GM10847 (cell line): ENCODE data around the gene COL15A1.

ENCODE experiments used
- POLR2A ChIP-seq: IDR thresholded peaks from 2 replicates; pipeline ENCODE4 v1.6.1; 2011; ENCODE audit not compliant: insufficient read length; ENCODE audit errors: extremely low read depth

The COL15A1 gene

DNA sequence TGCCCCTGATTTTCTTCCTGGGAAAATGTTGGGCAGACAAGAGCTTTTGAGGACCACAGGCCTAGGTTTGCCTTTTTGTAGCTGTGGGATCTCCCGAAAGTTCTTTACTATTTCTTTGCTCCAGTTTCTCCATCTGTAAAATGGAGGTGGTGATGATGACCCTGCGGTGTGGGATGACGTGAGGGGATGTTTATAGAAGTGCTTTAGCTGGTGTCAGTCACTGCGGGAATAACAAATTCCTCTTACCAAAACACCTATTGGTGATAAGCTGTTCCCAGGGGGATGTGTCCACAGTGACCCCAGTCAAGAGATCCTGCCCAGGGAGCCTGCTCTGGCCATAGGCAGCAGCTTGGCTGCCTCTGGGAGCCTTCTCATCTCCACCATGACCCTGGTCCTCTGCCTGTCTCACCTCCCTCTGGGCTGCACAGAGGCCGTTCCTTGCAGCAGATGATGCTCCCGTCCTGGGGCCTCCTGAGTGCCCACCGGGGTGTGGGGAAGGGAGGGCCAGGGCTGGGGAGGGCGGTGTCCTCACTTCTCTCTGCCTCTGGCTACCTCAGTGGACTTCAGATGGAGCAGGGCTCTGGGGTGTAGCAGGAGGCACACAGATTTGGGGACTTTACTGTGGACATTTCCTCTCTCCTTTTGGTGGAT lies 77.2 kb downstream of the COL15A1 start:
- TF ChIP-seq POLR2A, result no peak

DNA sequence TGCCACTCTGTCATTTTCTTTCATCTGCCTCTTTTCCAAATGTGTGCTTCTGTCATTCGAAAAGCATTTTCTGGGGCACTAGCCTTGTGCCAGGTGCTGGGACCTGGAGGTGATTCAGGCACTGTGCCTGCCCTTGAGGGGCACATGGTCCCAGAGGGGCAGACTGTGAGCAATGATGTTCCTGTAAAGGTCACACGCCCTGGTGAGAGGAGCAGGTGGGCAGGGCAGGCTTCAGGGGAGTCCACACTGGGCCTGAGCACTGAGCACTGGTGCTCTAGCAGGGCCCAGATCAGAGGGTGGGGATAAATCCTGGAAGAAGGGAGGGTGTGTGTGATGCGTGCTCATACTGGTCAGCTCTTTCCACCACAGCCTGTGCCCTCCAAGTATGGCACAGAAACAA lies 77.8 kb downstream of the COL15A1 start:
- no peak for TF ChIP-seq POLR2A

DNA sequence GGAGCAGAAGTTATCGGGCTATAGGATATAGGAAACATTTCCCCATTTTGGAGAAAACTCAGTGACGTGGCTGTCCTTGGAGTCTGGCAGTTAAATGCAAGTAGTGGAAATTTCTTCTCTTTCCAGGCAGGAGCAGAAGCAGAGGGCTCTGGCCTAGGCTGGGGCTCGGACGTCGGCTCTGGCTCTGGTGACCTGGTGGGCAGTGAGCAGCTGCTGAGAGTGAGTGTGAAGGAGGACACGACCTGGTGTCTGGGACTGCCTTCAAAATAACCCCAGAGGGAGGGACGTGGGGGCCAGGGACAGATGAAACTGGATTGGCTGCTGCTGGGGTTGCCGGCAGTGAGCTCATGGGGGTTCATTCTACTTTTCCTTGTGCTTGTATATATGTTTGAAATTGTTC lies 79.5 kb downstream of the COL15A1 start:
- no peak for TF ChIP-seq POLR2A

DNA sequence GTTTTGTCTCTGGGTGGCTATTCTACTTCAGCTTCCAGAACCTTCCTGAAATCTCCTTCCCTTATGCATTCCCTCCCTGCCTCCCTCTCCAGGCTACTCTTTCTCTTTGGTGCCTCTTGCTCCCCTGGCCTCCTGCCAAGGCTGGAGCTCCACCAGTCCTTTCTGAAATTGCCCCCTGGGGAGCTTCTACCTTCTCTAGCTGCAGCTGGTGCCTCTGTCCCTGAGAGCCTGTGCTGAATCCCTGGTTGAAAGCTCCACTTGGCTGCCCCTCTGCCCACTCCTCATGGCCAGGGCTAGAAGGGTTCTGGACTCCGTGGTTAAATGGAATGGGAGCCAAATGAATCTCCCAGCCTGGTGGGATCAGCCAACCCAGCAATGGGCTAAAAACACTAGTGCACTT lies 80.1 kb downstream of the COL15A1 start:
- TF ChIP-seq POLR2A, result no peak

DNA sequence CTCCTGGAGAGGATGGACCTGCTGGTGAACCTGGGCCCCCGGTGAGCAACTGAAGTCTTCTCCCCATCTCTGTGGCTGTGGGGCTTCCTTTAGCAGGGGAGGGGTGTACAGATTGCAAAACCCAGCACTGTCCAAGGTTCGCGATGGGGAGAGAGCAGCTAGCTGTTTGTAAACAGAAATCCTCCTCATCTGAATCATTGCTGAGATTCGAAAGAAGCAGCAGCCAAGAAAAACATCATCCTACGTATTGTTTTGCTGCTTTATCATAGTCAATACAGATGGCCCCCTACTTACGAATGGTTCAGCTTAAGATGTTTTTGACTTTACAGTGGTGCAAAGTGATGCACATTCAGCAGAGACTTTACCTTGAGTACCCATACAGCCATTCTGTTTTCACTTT lies 81.3 kb downstream of the COL15A1 start:
- TF ChIP-seq POLR2A, result no peak

DNA sequence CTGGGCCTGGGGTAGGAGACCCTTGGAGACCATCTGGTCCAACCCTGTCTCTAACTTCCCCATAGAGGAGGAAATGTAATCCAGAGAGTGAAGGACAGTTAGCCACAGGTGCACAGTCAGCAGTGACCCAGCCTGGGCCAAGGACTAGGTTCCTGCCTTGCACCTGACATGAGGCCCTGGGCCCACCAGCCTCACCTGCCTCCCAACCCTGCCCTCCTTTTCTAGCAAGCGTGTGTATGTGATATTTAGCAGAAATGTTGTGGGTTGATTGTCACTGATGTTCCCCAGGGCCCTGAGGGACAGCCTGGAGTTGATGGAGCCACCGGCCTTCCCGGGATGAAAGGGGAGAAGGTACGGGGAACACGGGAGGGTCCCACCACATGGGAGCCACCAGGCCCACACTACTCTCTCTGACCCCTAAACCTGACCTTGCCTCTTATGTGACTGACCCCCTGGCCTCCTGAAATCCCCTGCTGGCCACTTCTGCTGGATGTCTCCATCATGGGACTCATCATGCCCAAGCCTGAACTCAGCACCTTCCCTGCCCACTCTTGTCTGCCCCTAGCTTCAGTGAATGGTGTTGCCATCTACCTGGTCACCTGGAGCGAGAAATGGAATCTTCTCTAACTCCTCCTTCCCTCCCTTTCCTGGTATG lies 82.0 kb downstream of the COL15A1 start:
- no peak for TF ChIP-seq POLR2A

DNA sequence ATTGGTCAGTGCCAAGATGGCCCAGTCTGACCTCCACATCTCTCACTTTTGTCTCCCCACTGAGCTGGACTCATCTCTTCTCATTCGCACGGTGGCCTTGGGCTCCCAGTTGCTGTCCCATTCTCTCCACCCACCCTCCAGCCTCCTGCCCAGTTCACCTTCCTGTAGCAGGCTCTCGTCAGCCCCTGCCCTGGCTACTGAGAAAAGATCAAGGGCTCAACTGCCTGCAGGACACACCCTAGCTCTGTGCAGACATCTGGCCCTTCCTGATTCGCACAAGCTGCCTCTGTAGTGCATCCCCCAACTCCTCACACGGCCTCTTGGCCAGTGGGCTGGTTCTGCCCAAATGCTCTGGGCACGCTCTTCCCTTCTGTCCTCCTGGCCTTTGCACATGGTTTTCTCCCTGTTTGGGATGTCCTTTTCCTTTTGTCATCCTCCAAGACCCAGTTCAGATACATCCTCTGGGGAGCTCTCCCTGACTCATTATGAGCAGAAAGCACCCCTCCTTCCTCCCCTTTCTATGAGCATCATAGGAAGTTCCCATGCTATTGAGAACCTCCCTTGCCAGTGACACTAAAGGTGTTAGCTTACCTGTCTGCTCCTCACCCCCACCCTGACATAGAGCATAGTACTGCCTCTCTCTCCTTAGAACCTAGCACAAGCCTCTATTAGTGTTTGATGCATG lies 82.7 kb downstream of the COL15A1 start:
- TF ChIP-seq POLR2A, result no peak

DNA sequence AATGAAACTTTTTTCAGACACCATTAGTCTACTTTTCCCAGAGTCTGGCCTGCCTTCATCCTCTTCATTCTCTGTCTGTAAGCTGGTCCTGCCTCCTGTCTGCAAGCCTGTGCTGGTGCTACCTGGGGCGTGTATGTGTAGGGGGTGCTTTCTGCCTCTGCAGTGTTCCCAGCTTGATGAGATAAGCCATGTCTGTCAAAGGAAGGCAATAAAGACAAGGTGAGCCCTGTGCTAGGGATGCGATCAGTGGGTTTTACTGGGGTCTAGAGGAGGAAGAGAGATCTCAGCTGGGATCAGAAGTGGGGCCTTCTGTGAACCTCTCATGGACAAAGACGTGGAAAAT lies 83.2 kb downstream of the COL15A1 start:
- TF ChIP-seq POLR2A, result no peak

DNA sequence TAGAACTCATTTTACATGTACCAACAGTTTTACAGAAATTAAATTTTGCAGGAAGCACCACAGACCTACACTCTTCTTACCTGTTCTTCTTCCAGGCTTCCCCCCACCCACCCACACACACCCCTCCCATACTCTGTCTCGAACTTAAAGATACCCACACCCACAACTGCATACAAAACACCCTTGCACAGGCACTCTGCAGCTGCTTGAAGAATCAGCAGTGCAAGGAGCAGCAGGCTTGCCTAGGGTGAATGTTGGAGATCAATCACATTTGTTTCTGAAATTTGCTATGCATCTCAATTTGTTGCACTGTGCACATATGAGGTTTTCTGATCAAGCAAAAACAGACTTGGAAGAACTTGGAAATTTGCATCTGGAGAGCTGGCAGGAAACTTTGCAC lies 83.7 kb downstream of the COL15A1 start:
- TF ChIP-seq POLR2A, result no peak

DNA sequence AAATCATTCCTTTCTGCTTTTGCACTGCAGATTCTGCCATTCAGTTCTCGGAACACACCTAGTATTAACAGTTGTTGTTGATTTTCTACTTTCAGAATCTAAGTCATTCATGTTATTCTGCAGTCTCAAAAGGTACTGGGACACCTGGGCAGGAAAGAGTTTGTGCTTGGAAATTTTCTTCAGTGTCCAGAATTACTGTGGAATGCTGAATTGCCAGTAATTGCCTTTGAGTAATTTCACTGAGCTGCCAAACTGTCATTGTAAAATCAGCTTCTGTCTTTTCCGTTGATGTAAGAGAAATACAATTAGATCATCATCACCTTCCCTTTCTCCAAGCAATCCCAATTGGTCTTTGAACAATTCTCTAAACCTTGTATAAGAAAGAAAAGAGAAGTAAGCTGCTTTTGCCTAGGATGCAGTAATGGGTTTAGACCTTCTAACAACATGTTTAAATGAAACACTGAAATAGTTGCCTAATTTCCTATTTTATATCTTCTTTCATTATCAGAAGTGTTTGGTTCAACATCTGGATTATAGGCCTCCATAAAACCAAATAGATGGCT lies 85.5 kb downstream of the COL15A1 start:
- TF ChIP-seq POLR2A, result no peak

DNA sequence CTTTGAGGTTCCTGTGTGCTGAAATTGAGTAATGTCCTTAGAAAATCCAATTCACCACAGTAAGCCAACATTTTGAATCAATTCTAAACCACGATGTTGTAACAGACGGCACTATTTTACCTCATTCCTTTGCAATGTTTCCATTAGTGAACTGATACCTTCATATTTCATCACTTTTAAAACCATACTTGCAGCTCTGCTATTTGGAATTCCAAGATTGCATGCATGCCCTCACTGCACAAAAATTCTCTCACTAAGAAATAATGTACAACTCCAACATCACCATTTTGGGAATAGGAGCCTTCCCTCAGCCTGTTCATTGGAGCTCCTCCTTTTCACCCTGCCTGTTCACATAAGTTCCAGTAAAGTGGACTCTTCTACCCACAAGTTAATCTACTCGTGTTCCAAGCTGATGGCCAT lies 86.4 kb downstream of the COL15A1 start:
- TF ChIP-seq POLR2A, result no peak

DNA sequence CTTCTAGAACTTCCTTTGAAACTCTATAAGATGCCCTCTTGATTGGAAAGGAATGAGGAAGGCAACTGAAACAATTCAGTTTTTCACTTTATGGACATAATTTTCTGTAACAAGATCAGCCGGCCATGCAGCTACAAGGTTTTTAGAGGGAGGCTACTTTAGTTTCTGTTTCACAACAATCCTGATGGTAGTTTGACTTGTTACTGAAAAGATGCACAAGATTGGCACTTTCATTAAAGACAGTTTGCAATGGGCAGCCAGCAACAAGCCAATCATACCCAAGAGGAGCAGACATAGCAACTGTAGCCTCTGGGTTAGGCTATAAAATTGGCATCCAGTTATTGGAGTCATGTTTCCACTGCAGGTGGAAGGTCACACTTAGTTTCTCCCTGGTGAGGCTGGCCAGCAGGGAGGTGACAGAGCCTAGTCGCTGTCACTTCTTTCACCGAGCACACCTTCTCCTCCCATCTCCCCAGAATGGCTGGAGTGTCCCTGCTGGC lies 87.0 kb downstream of the COL15A1 start:
- no peak for TF ChIP-seq POLR2A

DNA sequence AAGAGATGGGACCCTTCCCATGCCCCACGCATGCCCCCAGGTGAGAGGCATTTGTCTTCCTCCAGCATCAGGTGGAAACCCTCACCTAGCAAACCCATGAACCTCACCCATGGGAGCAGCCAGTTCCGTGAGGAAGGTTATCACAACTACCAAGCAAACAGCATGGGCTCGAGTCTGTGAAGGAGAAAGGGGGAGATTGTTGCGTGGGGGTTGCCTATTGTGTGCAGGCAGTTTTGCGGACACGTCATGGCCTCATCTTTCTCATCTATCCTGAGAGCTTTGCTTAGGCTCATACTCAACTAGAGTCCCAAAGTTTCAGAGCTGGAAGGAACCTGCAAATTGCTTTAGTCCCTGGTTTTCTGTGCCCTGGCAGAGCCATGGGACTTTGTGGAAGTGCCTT lies 87.6 kb downstream of the COL15A1 start:
- TF ChIP-seq POLR2A, result no peak

DNA sequence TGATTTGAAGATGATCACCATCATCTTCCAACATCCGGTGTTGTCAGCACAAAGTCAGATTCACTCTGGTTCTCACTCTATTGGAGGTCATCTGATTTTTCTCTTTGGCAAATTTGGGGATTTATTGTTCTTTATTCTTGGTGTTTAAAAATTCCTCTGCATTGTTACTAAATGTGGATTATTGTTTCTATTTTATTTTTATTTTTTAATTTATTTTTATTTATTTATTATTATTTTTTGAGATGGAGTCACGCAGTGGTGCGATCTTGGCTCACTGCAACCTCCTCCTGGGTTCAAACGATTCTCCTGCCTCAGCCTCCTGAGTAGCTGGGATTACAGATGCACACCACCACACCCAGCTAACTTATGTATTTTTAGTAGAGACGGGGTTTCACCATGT lies 88.3 kb downstream of the COL15A1 start:
- no peak for TF ChIP-seq POLR2A

DNA sequence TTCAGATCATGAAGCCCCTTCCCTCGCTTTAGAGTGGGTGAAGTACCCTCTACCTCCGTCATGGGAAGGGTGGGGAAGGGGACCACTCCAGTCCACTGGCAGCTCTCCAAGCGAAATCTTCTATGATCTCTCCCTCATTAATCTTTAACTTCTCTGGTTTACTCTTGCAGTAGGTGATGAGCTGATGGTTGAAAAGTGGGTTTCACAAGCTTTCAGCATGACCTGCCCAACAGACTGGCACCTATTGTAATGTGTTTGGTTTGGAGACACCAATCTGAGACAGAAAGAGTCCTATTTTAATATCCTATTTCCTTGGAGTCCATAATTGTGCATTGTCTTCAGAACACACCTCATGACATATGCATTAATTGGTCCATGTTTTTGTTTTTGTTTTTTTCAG lies 90.4 kb downstream of the COL15A1 start:
- TF ChIP-seq POLR2A, result no peak

DNA sequence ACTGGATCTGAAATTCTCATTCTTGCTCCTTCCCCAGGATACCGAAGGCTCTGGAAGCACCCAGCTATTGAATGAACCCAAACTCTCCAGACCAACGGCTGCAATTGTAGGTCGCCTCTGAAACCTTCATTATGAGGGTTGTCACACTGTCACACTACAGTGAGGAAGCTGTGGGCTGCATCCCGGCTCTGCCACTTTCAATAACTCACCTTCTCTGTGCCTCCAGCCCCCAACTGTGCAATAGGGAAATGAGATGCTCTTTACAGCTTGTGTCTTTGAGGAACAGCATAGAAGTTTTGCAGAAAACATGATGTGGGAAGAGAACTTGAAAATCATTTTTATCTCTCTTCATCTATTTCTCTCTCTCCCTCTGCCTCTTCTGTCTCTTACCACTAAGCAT lies 91.6 kb downstream of the COL15A1 start:
- no peak for TF ChIP-seq POLR2A
